Stimulated activated CD8-positive, alpha-beta memory T cell treated with anti-CD3 and anti-CD28 coated beads, Interleukin-15, amount 100 ng/mL, for 4 hours (primary cell): Measurements from ENCODE around the gene TCF20.

Source experiments
- DNase-seq, 2 donors: peaks; one replicate each; pipeline ENCODE4 v3.0.0-alpha.2; 2020; ENCODE audit warnings: low read depth in 2 of 2

Gene TCF20

GRCh38 chr22:42261296-42261695, 9.2 kb downstream of the TCF20 start:
- DNase-seq: no peak

DNA sequence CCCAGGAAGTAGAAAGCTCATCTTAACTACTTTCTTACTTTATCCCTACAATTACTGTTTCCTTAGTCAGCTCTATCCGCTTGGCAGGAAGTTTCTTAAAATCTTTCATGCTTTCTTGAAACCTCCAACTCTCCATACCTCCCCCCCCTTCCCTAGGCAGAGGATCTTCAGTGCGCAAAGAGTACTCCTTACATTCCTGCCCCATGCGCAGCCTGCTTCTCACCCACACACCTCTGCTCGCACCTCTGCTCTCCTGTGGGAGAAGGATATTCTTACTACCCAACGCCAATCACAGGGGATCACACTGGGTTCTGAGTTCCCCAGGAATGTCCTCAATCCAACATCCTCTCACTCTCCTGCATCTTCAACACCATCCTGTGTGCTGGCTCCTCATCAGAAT, 12.3 kb downstream of the TCF20 start:
- DNase-seq: no peak

DNA sequence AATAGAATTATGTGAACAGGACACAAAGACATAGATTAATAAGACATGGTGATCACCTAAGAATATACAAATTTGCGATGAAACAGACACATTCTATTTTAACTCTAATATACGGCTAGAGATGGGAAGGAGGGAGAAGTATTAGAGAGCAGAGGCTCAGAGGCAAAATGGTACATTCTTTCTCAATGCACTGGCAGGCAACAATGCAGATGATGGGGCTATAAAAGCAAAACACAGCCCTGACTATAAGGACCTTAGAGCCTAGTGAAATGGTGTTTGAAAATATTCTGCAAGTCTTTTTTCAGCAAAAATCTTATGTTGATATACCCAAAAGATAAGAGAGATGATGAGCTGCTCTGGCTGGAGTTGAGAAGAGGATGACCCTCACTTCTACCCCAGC, 13.1 kb downstream of the TCF20 start:
- no peak for DNase-seq

- DNase-seq: no peak
These were observed 13.5 kb downstream of the TCF20 start for GRCh38 chr22:42256930-42257329.

GRCh38 chr22:42256220-42256619, 14.2 kb downstream of the TCF20 start:
- no peak for DNase-seq

DNA sequence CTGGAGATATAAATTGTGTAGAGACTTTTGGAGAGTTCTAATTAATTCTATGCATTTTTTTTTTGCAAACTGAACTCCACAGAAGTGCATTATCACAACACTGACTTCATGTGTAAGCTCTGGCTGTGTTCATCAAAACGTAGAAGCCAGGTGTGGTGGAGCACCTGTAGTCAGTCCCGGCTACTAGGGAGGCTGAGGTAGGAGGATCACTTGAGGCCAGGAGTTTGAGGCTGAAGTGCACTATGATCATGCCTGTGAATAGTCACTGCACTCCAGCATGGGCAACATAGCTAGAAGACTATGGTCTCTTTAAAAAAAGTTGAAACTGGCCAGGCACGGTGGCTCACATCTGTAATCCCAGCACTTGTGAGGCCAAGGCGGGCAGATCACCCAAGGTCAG, 20.6 kb downstream of the TCF20 start:
- no peak for DNase-seq

DNA sequence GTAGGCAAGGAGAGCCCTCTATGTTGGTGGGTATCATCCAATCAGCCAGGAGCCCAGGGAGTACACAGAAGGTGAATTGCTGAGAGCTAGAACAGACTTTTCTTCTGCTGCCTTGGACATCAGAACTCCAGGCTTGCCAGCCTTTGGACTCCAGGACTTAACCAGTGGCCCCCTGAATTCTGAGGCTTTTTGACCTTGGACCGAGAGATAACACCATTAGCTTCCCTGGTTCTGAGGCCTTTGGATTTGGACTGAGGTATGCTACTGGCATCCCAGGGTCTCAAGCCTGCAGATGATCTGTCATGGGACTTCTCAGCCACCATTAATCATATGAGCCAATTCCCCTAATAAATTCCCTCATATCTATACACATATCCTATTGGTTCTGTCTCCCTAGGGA, 21.5 kb downstream of the TCF20 start:
- no peak for DNase-seq

DNA sequence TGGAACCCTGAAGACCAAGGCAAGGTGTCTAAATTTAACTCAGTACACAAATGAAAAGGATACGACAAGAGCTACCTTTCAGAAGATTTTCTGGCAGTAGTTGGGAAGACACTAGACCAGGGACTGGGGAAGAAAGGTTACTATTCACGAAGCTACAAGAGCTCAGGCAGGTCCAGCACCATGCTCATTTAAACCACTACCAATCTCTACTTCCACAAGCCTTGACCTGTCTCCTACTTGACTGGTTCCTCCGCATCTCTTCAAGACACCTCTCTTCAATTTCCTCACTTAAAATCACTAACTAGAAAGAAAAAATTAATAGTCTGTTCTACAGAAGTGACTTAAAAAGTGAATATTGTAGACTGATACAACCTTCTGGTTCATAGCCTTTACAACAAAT, 22.9 kb downstream of the TCF20 start:
- no peak for DNase-seq

- DNase-seq: no peak
These were observed 26.7 kb downstream of the TCF20 start for GRCh38 chr22:42243802-42244060.

DNA sequence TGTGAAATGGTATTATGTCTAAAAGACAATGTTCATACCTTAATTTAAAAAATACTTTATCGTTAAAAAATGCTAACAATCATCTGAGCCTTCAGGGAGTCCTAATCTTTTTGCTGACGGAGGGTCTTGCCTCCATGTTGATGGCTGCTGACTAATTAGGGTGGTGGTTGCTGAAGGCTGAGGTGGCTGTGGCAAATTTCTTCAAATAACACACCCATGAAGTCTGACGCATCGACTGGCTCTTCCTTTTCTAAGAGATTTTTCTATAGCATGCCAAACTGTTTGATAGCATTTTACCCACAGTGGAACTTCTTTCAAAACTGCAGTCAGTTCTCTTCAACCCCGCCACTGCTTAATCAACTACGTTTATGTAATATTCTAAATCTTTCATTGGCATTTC, 33.6 kb downstream of the TCF20 start:
- no peak for DNase-seq

DNA sequence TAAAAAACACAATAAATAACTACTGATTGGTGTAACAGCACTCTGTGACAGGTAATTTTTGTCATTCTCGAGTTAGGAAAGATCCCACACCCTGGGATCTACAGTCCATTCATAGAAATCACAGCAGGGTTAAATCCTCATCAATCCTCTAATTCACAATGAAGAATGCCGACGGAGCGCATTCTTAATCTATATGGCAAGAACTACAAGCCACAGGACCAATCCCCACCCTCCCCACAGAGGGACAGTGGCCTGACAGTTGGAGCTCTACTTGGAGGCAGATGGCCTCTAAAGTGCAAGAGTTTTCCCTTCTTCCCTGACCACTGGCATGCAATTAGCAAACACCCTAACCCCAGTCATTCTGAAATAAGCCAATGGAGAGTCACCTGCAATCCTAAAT, 34.2 kb downstream of the TCF20 start:
- no peak for DNase-seq

- DNase-seq: no peak
These were observed 36.6 kb downstream of the TCF20 start for GRCh38 chr22:42233879-42234278.

- no peak for DNase-seq
These were observed 38.5 kb downstream of the TCF20 start for GRCh38 chr22:42231929-42232328.

DNA sequence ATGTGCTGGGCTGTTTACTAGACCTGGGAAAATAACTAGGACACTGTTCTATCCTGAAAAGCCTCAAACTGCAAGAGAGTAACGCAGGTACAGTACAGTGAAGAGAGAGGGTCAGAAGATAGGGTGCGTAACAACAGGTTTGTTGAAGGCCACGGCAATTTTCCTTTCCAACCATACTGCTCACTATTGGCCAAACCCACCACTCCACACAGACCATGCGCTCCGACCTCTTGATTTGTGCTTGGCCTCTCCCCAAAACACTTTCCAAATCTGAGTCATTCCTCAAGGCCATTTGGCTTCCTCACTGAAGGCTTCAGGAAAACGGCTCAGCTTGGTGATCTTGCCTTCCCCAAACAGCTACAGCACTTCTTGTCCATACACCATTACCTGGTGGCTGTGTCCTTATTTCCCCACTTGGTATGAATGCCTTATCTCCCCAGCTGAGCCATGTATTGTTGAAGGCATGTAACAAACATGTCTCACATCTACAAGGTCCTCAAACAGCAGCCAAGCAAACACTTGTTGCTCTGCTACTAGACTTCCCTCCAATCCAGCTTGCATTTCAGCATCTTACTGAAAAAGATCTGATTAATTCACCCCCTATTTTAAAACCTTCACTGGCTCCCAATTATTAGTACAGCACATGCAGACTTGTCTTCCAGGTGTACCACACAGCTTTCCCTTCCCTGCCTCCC, 40.9 kb downstream of the TCF20 start:
- no peak for DNase-seq

DNA sequence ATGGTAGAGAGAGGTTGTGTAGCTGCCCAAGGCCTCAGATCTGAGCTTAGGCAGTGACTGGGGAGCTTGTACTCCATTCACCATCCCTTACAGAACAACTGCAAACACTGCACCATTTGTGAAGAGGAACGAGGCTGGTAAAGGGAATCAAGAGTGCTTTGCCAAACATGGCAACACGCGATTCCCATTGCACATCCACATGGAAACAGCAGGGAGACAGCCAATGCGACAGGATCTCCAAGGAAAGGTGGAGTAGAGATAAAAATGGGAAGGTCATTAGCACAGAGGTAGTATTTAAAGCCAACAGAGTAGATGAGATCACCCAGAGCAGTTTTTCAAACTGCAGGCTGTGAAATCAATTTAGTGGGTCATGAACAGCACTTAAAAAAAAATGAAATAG, 42.0 kb downstream of the TCF20 start:
- DNase-seq: no peak

GRCh38 chr22:42227435-42227834, 43.0 kb downstream of the TCF20 start:
- DNase-seq: no peak

DNA sequence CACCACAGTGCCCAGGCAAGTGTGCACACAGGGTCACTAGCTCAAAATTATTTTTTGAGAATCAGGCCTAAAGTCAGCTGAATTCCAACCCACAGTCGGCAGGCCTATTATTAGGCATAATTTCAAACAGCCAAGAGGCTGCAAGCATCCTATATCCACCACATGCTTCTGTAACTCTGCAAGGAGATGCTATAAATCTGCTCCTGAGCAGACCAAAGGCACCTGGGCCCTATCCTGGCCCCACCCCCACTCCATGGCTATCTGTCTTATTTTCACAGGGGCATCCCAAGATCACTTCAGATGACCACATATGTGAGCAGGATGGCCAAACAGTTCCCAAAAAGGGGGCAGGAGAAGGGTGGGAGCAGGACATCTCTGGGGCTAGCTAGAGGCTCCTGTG, 44.6 kb downstream of the TCF20 start:
- no peak for DNase-seq

DNA sequence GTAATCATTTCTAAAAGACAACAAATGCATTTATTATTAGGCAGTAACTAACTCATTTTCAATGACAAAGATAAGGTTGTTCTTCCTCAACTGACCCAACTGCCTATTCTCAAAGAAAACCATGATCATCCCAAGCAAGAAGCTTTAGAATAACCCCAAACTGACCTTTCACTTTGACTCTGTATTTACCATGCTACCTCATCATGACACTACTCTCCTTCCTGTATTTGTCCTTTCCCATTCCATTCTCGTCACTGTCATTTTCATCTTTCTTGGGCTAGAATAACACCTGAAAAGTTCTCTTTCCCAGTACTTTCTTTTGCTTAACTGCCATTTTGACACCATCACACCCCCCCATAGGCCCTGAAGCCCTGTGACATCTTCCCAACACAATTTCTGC, 48.3 kb downstream of the TCF20 start:
- DNase-seq: no peak
